Measurements from ENCODE around the gene BCAP31. TPM values are rescaled to one million over a fixed set of nuclear protein-coding genes. Genes with fewer than 3 reads are reported as not detected.
A peak's percentile ranks its signal among the peaks of the same experiment; 100 is the strongest.

BCAP31 gene
- total and polyA plus RNA-seq, 12 donors = 121 to 343 (median 271) TPM

- Histone ChIP-seq H3K4me3 (peak overlapping the region in 3 of 4 donors; percentile 17 to 74 (median 18)), H3K27me3 (no peaks in the 10 kb centered on the region), H3K27ac (peak overlapping the region; percentile 60 to 96 (median 89)), H3K4me1 (replicated peaks in 1 of 2) (peaks cover 34 to 37% of the 10 kb centered on the region in 2 donors), H3K36me3 (replicated peaks in 1 of 2) (peaks cover 0 to 23% of the 10 kb centered on the region in 2 donors), H3K9me3 (replicated peaks in 1 of 3) (no peaks in the 10 kb centered on the region)
- TF ChIP-seq POLR2A (IDR thresholded peaks at IDR 0.05) (peak in 1 of 2 donors; percentile 22), CTCF (IDR thresholded peaks at IDR 0.05) (no peak)
- WGBS, 4 donors = 0 to 34% (median 13%) methylated on average over 2 to 76 of the region's 78 CpGs
- intact Hi-C loops (cut with DNase I) = no loop called here
- peak in 5 of 7 donors; percentile 31 to 74 (median 44) for DNase-seq
Measured at GRCh38 chrX:153723351-153724251, 586 bp downstream of the BCAP31 start.

GRCh38 chrX:153722704-153723350 lies 1.4 kb downstream of the BCAP31 start:
- H3K27ac ChIP-seq = peak overlapping the region; percentile 60 to 96 (median 89)
- WGBS, 4 donors = 21 to 68% (median 41%) methylated on average over 4 to 12 of the region's 12 CpGs

GRCh38 chrX:153719701-153720100 lies 4.5 kb downstream of the BCAP31 start:
- no peak for DNase-seq
- Histone ChIP-seq H3K4me3 (no peak overlapping the region), H3K36me3 (replicated peaks in 1 of 2) (peaks cover 0 to 42% of the 10 kb centered on the region in 2 donors), H3K27me3 (no peaks in the 10 kb centered on the region), H3K27ac (no peak overlapping the region), H3K4me1 (replicated peaks in 1 of 2) (peaks cover 0 to 6% of the 10 kb centered on the region in 2 donors), H3K9me3 (replicated peaks in 1 of 3) (no peaks in the 10 kb centered on the region)
- 14 to 81% (median 67%) methylated on average over 1 to 2 of the region's 2 CpGs for WGBS, 4 donors
- TF ChIP-seq CTCF (IDR thresholded peaks at IDR 0.05) (no peak), POLR2A (IDR thresholded peaks at IDR 0.05) (no peak)
- intact Hi-C loops (cut with DNase I) = no loop called here

More at GRCh38 chrX:153722704-153723350, 1.4 kb downstream of the BCAP31 start:
- H3K36me3 ChIP-seq (replicated peaks in 1 of 2) = peaks cover 0 to 27% of the 10 kb centered on the region in 2 donors
- peak overlapping the region in 1 of 4 donors; percentile 74 for H3K4me3 ChIP-seq
- intact Hi-C loops (cut with DNase I) = no loop called here
- H3K9me3 ChIP-seq (replicated peaks in 1 of 3) = no peaks in the 10 kb centered on the region
- TF ChIP-seq POLR2A (IDR thresholded peaks at IDR 0.05) (no peak), CTCF (IDR thresholded peaks at IDR 0.05) (no peak)
- no peak for DNase-seq
- peaks cover 27 to 34% of the 10 kb centered on the region in 2 donors for H3K4me1 ChIP-seq (replicated peaks in 1 of 2)
- H3K27me3 ChIP-seq = no peaks in the 10 kb centered on the region

GRCh38 chrX:153719238-153719637 lies 4.9 kb downstream of the BCAP31 start:
- Histone ChIP-seq H3K9me3 (replicated peaks in 1 of 3) (no peaks in the 10 kb centered on the region), H3K4me3 (no peak overlapping the region), H3K36me3 (replicated peaks in 1 of 2) (peaks cover 0 to 47% of the 10 kb centered on the region in 2 donors), H3K27ac (no peak overlapping the region), H3K4me1 (replicated peaks in 1 of 2) (peaks cover 0 to 6% of the 10 kb centered on the region in 2 donors), H3K27me3 (no peaks in the 10 kb centered on the region)
- WGBS, 4 donors = 73 to 75% (median 74%) methylated on average over 2 of the region's 2 CpGs; no CpG with 5 or more reads in 1 of the 4 donors
- no peak for DNase-seq
- intact Hi-C loops (cut with DNase I) = no loop called here
- TF ChIP-seq POLR2A (IDR thresholded peaks at IDR 0.05) (no peak), CTCF (IDR thresholded peaks at IDR 0.05) (no peak)

All from adrenal gland (tissue), 12 donors.